ENCODE data around the gene TEC. TPM values are rescaled to one million over a fixed set of nuclear protein-coding genes. Genes with fewer than 3 reads are reported as not detected.

The TEC gene
- total RNA-seq, 1 experiment from 2014 or later: 0.67 TPM

DNA sequence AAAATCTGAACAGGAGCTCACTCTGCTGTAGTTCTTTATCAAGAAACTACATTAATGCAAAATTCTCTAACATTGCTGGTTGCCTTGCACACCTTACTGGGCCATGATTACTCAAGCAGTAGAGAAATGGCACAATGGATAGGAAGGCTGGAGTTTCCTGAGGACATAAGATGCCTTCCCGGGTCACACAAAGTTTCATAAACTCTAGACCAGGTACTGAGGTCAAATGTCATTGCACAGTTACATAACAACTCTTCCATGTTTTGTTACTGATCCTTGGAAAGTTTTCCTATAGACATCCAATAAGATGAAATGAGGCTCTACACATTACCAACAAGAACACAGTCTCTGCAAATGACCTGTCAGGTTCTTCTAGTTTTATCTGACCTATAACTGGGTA lies 9.9 kb downstream of the TEC start:
- in situ Hi-C loops (cut with HindIII; ENCODE audit: low pct_unique_long_range_greater_than_20kb, low sequenced_read_pairs) (no loop called here), intact Hi-C loops (cut with micrococcal nuclease; ENCODE audit: unreplicated experiment) (no loop called here)
- Histone ChIP-seq H3K27me3 (ENCODE audit: control insufficient read depth, insufficient read depth, low read length) (no peaks in the 10 kb centered on the region), H3K9me3 (ENCODE audit: control insufficient read depth, insufficient read depth, low read depth, low read length) (no peaks in the 10 kb centered on the region), H3K4me3 (ENCODE audit: low read depth in 2 of 2, low read length in 2 of 2) (no peak overlapping the region), H3K27ac (ENCODE audit: low read length) (no peak overlapping the region), H3K4me1 (ENCODE audit: control insufficient read depth, insufficient read depth, low read length) (no peaks in the 10 kb centered on the region), H3K36me3 (ENCODE audit: control insufficient read depth, insufficient read depth, low read length) (no peaks in the 10 kb centered on the region)
- no peak for ATAC-seq
- CTCF ChIA-PET: no interaction called here
- TF ChIP-seq TCF7L2 (IDR thresholded peaks at IDR 0.05; ENCODE audit: low read depth, low read length) (no peak), POLR2AphosphoS5 (IDR thresholded peaks at IDR 0.05; ENCODE audit: low read depth, low read length) (no peak)
- no peak for DNase-seq (ENCODE audit: low read depth, low spot score)
- POLR2A ChIA-PET: no interaction called here
- BruUV-seq (replicated peaks): no TSS peak

DNA sequence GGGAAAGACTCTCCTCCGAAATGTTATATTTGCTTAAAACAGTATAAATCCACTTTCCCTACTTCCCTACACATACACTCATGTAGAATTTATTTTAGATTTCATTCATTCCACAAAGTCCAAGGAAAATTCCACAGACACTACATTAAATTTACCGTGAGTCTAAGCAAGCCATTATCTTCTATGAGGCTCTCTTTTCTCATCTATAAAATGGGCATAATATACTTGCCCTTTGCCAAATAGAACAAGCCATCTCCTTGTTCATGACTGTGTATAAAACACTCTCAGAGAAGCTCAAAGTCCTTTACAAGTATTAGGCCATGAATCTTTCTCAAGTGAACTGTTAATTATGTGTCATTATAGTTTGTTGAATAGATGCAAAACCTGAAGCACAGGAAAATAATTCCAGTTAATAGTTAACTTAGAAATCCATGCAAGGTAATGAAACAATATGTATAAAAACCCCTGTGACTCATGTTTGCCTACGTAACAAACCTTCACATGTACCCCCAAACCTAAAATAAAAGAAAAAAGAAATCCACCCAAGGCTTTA lies 10.7 kb downstream of the TEC start:
- in situ Hi-C loops (cut with HindIII; ENCODE audit: low pct_unique_long_range_greater_than_20kb, low sequenced_read_pairs) (no loop called here), intact Hi-C loops (cut with micrococcal nuclease; ENCODE audit: unreplicated experiment) (no loop called here)
- ATAC-seq (no peak), DNase-seq (ENCODE audit: low read depth, low spot score) (no peak)
- no peaks in the 10 kb centered on the region for H3K36me3 ChIP-seq (ENCODE audit: control insufficient read depth, insufficient read depth, low read length)
- no peaks in the 10 kb centered on the region for H3K4me1 ChIP-seq (ENCODE audit: control insufficient read depth, insufficient read depth, low read length)
- no peak overlapping the region for H3K27ac ChIP-seq (ENCODE audit: low read length)
- ChIA-PET POLR2A (no interaction called here), CTCF (no interaction called here)
- no peak overlapping the region for H3K4me3 ChIP-seq (ENCODE audit: low read depth in 2 of 2, low read length in 2 of 2)
- TF ChIP-seq, protein P1, sequence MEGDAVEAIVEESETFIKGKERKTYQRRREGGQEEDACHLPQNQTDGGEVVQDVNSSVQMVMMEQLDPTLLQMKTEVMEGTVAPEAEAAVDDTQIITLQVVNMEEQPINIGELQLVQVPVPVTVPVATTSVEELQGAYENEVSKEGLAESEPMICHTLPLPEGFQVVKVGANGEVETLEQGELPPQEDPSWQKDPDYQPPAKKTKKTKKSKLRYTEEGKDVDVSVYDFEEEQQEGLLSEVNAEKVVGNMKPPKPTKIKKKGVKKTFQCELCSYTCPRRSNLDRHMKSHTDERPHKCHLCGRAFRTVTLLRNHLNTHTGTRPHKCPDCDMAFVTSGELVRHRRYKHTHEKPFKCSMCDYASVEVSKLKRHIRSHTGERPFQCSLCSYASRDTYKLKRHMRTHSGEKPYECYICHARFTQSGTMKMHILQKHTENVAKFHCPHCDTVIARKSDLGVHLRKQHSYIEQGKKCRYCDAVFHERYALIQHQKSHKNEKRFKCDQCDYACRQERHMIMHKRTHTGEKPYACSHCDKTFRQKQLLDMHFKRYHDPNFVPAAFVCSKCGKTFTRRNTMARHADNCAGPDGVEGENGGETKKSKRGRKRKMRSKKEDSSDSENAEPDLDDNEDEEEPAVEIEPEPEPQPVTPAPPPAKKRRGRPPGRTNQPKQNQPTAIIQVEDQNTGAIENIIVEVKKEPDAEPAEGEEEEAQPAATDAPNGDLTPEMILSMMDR (IDR thresholded peaks at IDR 0.05): no peak
- TF ChIP-seq POLR2AphosphoS5 (IDR thresholded peaks at IDR 0.05; ENCODE audit: low read depth, low read length) (no peak), TCF7L2 (IDR thresholded peaks at IDR 0.05; ENCODE audit: low read depth, low read length) (no peak), SIN3A (IDR thresholded peaks at IDR 0.05; ENCODE audit: borderline replicate concordance, insufficient read depth, low read depth, low read length) (no peak)
- TF ChIP-seq, protein P2, sequence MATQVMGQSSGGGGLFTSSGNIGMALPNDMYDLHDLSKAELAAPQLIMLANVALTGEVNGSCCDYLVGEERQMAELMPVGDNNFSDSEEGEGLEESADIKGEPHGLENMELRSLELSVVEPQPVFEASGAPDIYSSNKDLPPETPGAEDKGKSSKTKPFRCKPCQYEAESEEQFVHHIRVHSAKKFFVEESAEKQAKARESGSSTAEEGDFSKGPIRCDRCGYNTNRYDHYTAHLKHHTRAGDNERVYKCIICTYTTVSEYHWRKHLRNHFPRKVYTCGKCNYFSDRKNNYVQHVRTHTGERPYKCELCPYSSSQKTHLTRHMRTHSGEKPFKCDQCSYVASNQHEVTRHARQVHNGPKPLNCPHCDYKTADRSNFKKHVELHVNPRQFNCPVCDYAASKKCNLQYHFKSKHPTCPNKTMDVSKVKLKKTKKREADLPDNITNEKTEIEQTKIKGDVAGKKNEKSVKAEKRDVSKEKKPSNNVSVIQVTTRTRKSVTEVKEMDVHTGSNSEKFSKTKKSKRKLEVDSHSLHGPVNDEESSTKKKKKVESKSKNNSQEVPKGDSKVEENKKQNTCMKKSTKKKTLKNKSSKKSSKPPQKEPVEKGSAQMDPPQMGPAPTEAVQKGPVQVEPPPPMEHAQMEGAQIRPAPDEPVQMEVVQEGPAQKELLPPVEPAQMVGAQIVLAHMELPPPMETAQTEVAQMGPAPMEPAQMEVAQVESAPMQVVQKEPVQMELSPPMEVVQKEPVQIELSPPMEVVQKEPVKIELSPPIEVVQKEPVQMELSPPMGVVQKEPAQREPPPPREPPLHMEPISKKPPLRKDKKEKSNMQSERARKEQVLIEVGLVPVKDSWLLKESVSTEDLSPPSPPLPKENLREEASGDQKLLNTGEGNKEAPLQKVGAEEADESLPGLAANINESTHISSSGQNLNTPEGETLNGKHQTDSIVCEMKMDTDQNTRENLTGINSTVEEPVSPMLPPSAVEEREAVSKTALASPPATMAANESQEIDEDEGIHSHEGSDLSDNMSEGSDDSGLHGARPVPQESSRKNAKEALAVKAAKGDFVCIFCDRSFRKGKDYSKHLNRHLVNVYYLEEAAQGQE (IDR thresholded peaks at IDR 0.05; ENCODE audit: insufficient read depth in 1 of 2, low read depth in 2 of 2, low read length in 1 of 2): no peak
- no TSS peak for BruUV-seq (replicated peaks)
- H3K27me3 ChIP-seq (ENCODE audit: control insufficient read depth, insufficient read depth, low read length): no peaks in the 10 kb centered on the region
- H3K9me3 ChIP-seq (ENCODE audit: control insufficient read depth, insufficient read depth, low read depth, low read length): no peaks in the 10 kb centered on the region

DNA sequence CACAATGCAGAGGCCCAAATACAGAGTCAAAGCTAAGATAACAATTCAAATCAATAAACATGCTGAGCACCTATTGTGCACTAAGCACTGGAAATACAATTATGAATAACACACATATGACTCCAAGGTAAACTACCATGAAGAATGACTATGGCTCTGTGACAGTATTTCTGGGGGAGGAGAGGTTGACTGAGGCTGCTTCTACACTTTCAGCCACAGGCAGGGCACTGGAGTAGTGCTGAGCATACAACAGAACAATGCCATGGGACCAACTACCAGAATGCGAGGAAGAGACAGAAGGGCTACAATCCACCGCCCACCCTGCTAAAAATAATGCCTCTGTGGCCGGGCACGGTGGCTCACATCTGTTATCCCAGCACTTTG lies 13.7 kb downstream of the TEC start:
- Histone ChIP-seq H3K9me3 (ENCODE audit: control insufficient read depth, insufficient read depth, low read depth, low read length) (no peaks in the 10 kb centered on the region), H3K27me3 (ENCODE audit: control insufficient read depth, insufficient read depth, low read length) (no peaks in the 10 kb centered on the region), H3K4me1 (ENCODE audit: control insufficient read depth, insufficient read depth, low read length) (no peaks in the 10 kb centered on the region), H3K27ac (ENCODE audit: low read length) (no peak overlapping the region), H3K36me3 (ENCODE audit: control insufficient read depth, insufficient read depth, low read length) (no peaks in the 10 kb centered on the region), H3K4me3 (ENCODE audit: low read depth in 2 of 2, low read length in 2 of 2) (no peak overlapping the region)
- no peak for DNase-seq (ENCODE audit: low read depth, low spot score)
- ChIA-PET CTCF (interaction anchor here (0.6 kb wide), 1 partner anchor 147 kb away, joined by 3 read pairs; no protein-coding TSS in a partner anchor), POLR2A (no interaction called here)
- in situ Hi-C loops (cut with HindIII; ENCODE audit: low pct_unique_long_range_greater_than_20kb, low sequenced_read_pairs): no loop called here
- intact Hi-C loops (cut with micrococcal nuclease; ENCODE audit: unreplicated experiment): no loop called here
- no TSS peak for BruUV-seq (replicated peaks)
- no peak for ATAC-seq
- TF ChIP-seq POLR2AphosphoS5 (IDR thresholded peaks at IDR 0.05; ENCODE audit: low read depth, low read length): no peak
- TF ChIP-seq SIN3A (IDR thresholded peaks at IDR 0.05; ENCODE audit: borderline replicate concordance, insufficient read depth, low read depth, low read length): no peak
- TF ChIP-seq, protein P2 (IDR thresholded peaks at IDR 0.05; ENCODE audit: insufficient read depth in 1 of 2, low read depth in 2 of 2, low read length in 1 of 2): no peak
- TF ChIP-seq, protein P1 (IDR thresholded peaks at IDR 0.05): no peak
- no peak for TF ChIP-seq TCF7L2 (IDR thresholded peaks at IDR 0.05; ENCODE audit: low read depth, low read length)

Data from Panc1 (cell line).